Measurements from ENCODE around the gene ACKR3.

ACKR3 gene

GRCh38 chr2:236545248-236545658, 24.4 kb upstream of the ACKR3 start:
- Histone ChIP-seq H3K27ac (no peak overlapping the region), H3K27me3 (no peaks in the 10 kb centered on the region), H3K4me3 (ENCODE audit: low read depth in 1 of 2, low read length in 1 of 2) (no peak overlapping the region), H3K36me3 (no peaks in the 10 kb centered on the region), H3K9me3 (no peaks in the 10 kb centered on the region), H3K4me1 (ENCODE audit: control insufficient read depth in 1 of 2, insufficient read depth in 1 of 2, low read depth in 1 of 2, low read length in 1 of 2) (peaks cover 13 to 23% of the 10 kb centered on the region in 2 experiments)
- TF ChIP-seq CTCF (IDR thresholded peaks at IDR 0.05), result no peak

DNA sequence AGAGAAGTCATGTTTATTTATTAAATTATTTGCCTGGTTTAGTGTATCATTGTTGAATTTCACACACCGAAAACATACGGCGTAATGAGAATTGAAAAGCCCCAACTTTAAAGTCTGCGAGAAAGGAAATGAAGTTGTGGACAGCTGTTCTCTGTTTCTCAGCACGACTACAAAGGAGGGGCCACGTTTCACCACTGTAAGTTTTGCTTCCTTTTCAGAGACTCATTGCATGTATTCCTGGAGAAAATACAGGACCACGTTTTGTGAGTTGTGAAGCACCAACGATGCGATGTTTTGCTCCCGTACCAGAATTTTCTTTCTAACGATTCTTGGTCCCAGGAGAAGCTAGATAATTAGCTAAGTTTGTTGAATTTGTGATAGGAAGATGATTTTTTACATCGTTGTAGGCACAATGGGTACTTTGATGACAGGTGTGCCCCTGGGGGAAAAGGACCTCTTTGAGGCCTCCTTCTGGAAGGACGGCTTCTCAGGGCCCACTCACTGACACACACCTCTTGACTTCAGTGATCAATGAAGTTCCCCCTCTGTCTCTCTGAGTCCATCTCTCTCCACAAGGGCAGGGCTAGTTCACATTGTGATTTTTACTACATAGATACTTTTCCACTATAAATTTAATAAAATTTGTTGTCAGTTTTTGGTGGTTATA, 23.7 kb upstream of the ACKR3 start:
- Histone ChIP-seq H3K4me1 (ENCODE audit: control insufficient read depth in 1 of 2, insufficient read depth in 1 of 2, low read depth in 1 of 2, low read length in 1 of 2) (peaks cover 13 to 23% of the 10 kb centered on the region in 2 experiments), H3K4me3 (ENCODE audit: low read depth in 1 of 2, low read length in 1 of 2) (no peak overlapping the region)

DNA sequence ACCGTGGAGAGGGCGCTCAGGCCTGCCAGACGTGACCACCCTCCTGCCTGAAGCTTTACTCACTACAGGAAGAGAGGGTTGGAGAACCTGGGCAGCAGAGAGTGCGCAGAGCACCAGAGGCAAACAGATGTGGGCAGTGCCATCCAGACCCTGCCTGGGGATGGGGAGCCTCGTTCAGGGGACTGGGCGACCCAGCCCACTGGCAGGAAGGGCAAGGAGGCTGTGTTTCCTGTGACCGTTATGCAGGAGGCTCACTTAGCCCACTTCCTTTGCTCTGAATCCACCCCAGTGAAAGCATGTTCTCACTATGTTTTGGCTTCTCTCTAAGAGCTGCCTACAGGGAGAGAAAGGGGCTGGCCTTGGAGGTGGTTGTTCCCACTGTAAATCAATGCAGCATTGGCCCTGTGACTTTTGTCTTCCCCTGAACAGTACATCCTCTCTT, 23.0 kb upstream of the ACKR3 start:
- Histone ChIP-seq H3K9me3 (no peaks in the 10 kb centered on the region), H3K27ac (no peak overlapping the region), H3K36me3 (no peaks in the 10 kb centered on the region), H3K27me3 (no peaks in the 10 kb centered on the region), H3K4me1 (ENCODE audit: control insufficient read depth in 1 of 2, insufficient read depth in 1 of 2, low read depth in 1 of 2, low read length in 1 of 2) (peaks cover 13 to 23% of the 10 kb centered on the region in 2 experiments), H3K4me3 (ENCODE audit: low read depth in 1 of 2, low read length in 1 of 2) (no peak overlapping the region)
- TF ChIP-seq CTCF (IDR thresholded peaks at IDR 0.05), result no peak

More for the DNA sequence above, 23.7 kb upstream of the ACKR3 start:
- no peak for TF ChIP-seq CTCF (IDR thresholded peaks at IDR 0.05)
- no peak overlapping the region for H3K27ac ChIP-seq
- no peaks in the 10 kb centered on the region for H3K36me3 ChIP-seq
- no peaks in the 10 kb centered on the region for H3K9me3 ChIP-seq
- H3K27me3 ChIP-seq, result no peaks in the 10 kb centered on the region

GRCh38 chr2:236547725-236548124, 21.9 kb upstream of the ACKR3 start:
- no peaks in the 10 kb centered on the region for H3K36me3 ChIP-seq
- no peak overlapping the region for H3K27ac ChIP-seq
- TF ChIP-seq CTCF (IDR thresholded peaks at IDR 0.05), result no peak
- H3K4me3 ChIP-seq (ENCODE audit: low read depth in 1 of 2, low read length in 1 of 2), result no peak overlapping the region
- H3K4me1 ChIP-seq (ENCODE audit: control insufficient read depth in 1 of 2, insufficient read depth in 1 of 2, low read depth in 1 of 2, low read length in 1 of 2), result peaks cover 13 to 25% of the 10 kb centered on the region in 2 experiments
- H3K9me3 ChIP-seq, result no peaks in the 10 kb centered on the region
- no peaks in the 10 kb centered on the region for H3K27me3 ChIP-seq

DNA sequence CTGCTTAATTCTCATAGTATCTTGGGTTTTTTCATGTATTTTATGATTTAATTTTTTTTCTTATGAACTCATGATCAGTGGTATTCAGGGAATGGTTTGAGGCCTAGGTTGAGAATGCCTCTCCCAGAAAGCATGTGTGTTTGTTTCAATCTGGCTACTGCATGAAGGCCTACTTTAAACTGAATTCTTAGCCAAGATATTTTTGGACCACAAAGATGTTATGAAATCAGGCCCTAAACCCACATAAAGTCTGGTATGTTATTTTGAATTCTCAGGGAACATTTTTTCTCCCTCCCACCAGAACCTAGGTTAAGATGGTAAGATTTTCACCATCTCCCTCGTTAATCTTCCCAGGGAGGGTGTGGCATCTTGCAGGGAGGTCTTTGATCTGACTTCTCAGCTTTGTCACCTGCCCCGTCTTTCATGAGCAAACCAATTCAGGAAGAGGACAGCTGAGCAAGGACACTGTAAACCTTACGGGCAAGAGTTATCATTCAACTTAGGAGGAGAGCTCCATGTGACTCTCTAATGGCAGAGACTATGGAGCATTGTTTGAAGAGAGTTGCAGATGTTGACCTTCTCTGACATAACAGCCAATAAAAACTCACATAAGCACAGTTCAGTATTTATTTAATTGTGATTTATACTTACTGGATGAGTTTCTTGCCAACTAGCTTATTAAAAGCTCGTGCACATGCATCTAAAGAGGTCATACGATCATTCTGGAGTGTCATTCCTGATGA, 21.3 kb upstream of the ACKR3 start:
- Histone ChIP-seq H3K27ac (no peak overlapping the region), H3K9me3 (no peaks in the 10 kb centered on the region), H3K36me3 (no peaks in the 10 kb centered on the region), H3K4me3 (ENCODE audit: low read depth in 1 of 2, low read length in 1 of 2) (no peak overlapping the region), H3K27me3 (no peaks in the 10 kb centered on the region), H3K4me1 (ENCODE audit: control insufficient read depth in 1 of 2, insufficient read depth in 1 of 2, low read depth in 1 of 2, low read length in 1 of 2) (peaks cover 16 to 29% of the 10 kb centered on the region in 2 experiments)
- TF ChIP-seq CTCF (IDR thresholded peaks at IDR 0.05), result no peak

Measured in neutrophil (primary cell).